ENCODE data around the gene PIK3R3. TPM values are rescaled to one million over a fixed set of nuclear protein-coding genes. Genes with fewer than 3 reads are reported as not detected.

PIK3R3 gene
- total and polyA plus RNA-seq, 8 donors, result 1.2 to 4.9 (median 4.1) TPM

DNA sequence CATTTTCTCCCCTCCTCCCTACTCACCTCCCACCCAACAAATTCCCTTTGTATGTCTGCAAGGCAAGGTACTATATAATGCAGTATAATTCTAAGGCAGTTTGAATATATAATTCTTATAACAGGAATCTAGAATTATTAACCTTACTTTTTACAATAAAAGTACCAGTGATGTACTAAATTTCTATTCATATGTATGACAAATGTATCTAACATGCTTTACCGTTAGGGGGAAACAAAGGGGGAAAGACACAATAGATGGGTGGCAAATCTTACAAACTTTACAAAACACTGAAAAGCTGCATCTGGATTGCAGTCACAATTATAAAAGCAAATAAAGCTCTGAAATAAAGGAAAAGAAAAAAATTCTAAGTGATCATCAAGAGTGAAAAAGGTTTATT is 2.3 kb downstream of the PIK3R3 start:
- FAIRE-seq (no peak), ATAC-seq (no peak), DNase-seq (no peak)
- Histone ChIP-seq H3K36me3 (no peaks in the 10 kb centered on the region), H3K4me3 (no peak overlapping the region), H3K4me1 (peaks cover 0 to 9% (median 5%) of the 10 kb centered on the region in 3 donors), H3K27me3 (peaks cover 0 to 28% (median 8%) of the 10 kb centered on the region in 4 donors), H3K9me3 (no peaks in the 10 kb centered on the region), H3K27ac (no peak overlapping the region)
- intact Hi-C loops (cut with DNase I), result no loop called here
- TF ChIP-seq, protein P1, sequence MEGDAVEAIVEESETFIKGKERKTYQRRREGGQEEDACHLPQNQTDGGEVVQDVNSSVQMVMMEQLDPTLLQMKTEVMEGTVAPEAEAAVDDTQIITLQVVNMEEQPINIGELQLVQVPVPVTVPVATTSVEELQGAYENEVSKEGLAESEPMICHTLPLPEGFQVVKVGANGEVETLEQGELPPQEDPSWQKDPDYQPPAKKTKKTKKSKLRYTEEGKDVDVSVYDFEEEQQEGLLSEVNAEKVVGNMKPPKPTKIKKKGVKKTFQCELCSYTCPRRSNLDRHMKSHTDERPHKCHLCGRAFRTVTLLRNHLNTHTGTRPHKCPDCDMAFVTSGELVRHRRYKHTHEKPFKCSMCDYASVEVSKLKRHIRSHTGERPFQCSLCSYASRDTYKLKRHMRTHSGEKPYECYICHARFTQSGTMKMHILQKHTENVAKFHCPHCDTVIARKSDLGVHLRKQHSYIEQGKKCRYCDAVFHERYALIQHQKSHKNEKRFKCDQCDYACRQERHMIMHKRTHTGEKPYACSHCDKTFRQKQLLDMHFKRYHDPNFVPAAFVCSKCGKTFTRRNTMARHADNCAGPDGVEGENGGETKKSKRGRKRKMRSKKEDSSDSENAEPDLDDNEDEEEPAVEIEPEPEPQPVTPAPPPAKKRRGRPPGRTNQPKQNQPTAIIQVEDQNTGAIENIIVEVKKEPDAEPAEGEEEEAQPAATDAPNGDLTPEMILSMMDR (IDR thresholded peaks at IDR 0.05), result no peak
- WGBS, 2 donors, result 64 to 67% methylated on average over 1 of the region's 1 CpG

DNA sequence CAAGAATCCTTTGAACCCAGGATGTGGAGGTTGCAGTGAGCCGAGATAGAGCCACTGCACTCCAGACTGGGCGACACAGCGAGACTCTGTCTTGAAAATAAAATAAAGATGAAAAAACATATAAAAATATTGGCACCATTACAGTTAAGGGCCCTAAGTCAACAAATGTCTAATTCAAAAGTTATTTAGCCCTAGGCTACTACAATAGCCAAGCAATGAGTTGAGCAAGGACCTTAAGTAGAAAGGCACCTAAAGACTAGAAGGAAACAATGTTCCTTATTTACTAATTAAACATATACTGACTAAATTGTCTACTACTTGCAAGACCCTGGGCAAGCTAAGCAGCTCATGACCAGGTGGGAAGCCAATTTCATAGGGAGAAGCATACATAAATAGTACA is 4.1 kb downstream of the PIK3R3 start:
- H3K4me1 ChIP-seq, result peaks cover 0 to 9% (median 5%) of the 10 kb centered on the region in 3 donors
- intact Hi-C loops (cut with DNase I), result no loop called here
- ATAC-seq (no peak), FAIRE-seq (no peak), DNase-seq (no peak)
- no peaks in the 10 kb centered on the region for H3K36me3 ChIP-seq
- no peak overlapping the region for H3K27ac ChIP-seq
- peaks cover 0 to 28% (median 8%) of the 10 kb centered on the region in 4 donors for H3K27me3 ChIP-seq
- H3K9me3 ChIP-seq, result no peaks in the 10 kb centered on the region
- no peak overlapping the region for H3K4me3 ChIP-seq
- WGBS, 2 donors, result 83 to 90% methylated on average over 3 of the region's 3 CpGs
- TF ChIP-seq, protein P1 (IDR thresholded peaks at IDR 0.05), result no peak

DNA sequence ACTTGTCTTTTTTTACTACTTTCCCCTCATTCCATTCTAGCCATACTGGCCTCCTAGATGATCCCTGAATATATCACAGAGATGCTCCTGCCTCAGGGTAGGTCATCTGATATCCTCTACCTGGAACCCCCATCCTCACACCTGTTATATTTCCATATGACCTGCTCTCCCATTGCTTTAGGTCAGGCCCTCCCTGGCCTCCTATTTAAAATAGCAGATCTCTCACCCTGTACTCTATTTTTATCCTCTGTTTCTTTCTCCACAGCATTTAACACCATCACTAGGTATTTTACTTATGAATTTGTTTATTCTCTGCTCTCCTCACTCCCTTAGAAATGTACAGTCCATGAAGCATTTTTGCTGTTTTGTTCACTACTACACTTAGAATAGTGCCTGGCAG is 13.6 kb downstream of the PIK3R3 start:
- Histone ChIP-seq H3K27me3 (no peaks in the 10 kb centered on the region), H3K36me3 (no peaks in the 10 kb centered on the region), H3K27ac (no peak overlapping the region), H3K9me3 (no peaks in the 10 kb centered on the region), H3K4me3 (no peak overlapping the region), H3K4me1 (no peaks in the 10 kb centered on the region)
- intact Hi-C loops (cut with DNase I), result no loop called here
- no peak for DNase-seq
- TF ChIP-seq, protein P1 (IDR thresholded peaks at IDR 0.05), result no peak
- ATAC-seq, result no peak
- FAIRE-seq, result no peak

DNA sequence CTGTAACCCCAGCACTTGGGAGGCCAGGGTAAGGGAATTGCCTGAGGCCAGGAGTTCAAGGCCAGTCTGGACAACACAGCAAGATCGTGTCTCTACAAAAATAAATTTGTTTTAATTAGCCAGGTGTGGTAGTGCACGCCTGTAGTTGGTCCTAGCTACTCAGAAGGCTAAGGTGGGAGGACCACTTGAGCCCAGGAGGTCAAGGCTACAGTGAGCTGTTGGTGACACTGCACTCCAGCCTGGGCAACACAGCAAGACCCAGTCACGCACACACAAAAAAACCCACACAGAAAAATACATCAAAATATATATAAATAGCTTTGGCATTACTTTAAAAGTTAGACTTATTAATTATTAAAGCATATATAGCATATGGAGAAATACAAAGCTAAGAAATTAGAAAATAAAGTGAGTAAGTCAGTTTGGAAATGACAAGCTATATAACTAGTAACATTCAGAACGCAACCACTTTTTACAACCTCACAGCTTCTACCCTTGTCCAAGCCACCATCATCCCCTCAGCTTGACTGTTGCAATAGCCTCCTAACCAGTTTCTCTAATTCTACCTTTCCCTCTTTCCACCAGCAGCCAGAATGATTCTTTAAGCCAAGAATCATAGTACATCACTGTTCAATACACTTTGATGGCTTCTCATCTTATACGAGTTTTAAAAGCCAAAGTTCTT is 14.5 kb downstream of the PIK3R3 start:
- 86 to 87% methylated on average over 5 of the region's 5 CpGs for WGBS, 2 donors
- Histone ChIP-seq H3K4me1 (no peaks in the 10 kb centered on the region), H3K27ac (no peak overlapping the region), H3K27me3 (no peaks in the 10 kb centered on the region), H3K4me3 (no peak overlapping the region), H3K9me3 (no peaks in the 10 kb centered on the region), H3K36me3 (no peaks in the 10 kb centered on the region)
- TF ChIP-seq, protein P1 (IDR thresholded peaks at IDR 0.05), result no peak
- FAIRE-seq (no peak), DNase-seq (no peak), ATAC-seq (no peak)
- intact Hi-C loops (cut with DNase I), result no loop called here

DNA sequence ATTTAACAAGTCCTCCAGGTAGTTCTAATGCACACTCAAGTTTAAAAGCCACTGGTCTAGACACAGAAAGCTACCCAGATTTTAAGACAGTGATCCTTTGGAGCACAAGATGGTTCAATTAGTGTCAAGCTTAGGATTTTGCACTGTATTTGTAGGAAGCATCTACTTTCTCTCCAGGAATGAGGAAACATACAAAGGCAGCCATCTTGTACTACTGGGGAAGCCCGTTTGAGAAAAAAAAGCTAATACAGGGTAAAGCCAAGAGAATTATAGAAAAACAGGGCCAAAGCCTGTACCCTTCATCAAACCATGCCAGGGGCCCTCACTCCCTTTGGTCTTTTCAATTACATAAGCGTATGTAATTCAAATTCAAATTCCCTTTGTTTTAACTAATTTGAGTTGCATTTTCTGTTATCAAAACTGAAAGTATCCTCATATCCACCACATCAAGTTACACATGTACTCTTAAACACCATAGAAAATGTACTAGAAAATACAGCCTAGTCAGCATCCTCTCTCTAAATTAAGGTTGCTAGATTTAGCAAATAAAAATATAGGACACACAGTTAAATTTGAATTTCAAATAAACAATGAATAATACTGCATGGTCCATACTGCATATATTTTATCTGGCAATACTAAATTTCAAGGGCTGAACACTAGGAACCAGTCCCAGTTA is 17.4 kb downstream of the PIK3R3 start:
- TF ChIP-seq, protein P1 (IDR thresholded peaks at IDR 0.05), result no peak
- Histone ChIP-seq H3K4me3 (no peak overlapping the region), H3K27ac (no peak overlapping the region), H3K4me1 (no peaks in the 10 kb centered on the region), H3K36me3 (no peaks in the 10 kb centered on the region), H3K27me3 (no peaks in the 10 kb centered on the region), H3K9me3 (no peaks in the 10 kb centered on the region)
- FAIRE-seq, result no peak
- no peak for DNase-seq
- no peak for ATAC-seq
- intact Hi-C loops (cut with DNase I), result no loop called here
- WGBS, 2 donors, result 70 to 76% methylated on average over 2 of the region's 2 CpGs

Data from pancreas (tissue), 10 donors.